Measurements from ENCODE around the gene HDAC7. TPM values are rescaled to one million over a fixed set of nuclear protein-coding genes. Genes with fewer than 3 reads are reported as not detected.

The HDAC7 gene
- total and polyA plus RNA-seq, 4 donors = 3.5 to 14.7 (median 7.2) TPM

- Histone ChIP-seq H3K36me3 (ENCODE audit: control insufficient read depth in 4 of 4, insufficient read depth in 3 of 4, low read depth in 1 of 4, low read length in 3 of 4) (peaks cover 0 to 14% (median 1%) of the 10 kb centered on the region in 4 donors), H3K27ac (ENCODE audit: low read depth in 1 of 2, low read length in 2 of 2) (no peak overlapping the region), H3K27me3 (ENCODE audit: control insufficient read depth in 4 of 4, insufficient read depth in 4 of 4, low read length in 3 of 4) (no peaks in the 10 kb centered on the region), H3K4me3 (ENCODE audit: low read depth in 1 of 3, low read length in 3 of 3) (no peak overlapping the region), H3K4me1 (ENCODE audit: control insufficient read depth in 4 of 4, insufficient read depth in 4 of 4, low read length in 3 of 4) (peaks cover 0 to 7% (median 5%) of the 10 kb centered on the region in 4 donors), H3K9ac (ENCODE audit: low read depth in 1 of 2, low read length in 2 of 2) (no peak overlapping the region), H3K9me3 (ENCODE audit: control insufficient read depth in 4 of 4, low read length in 3 of 4) (no peaks in the 10 kb centered on the region)
- TF ChIP-seq YY1 (IDR thresholded peaks at IDR 0.05) = no peak
- no peak for TF ChIP-seq GABPA (IDR thresholded peaks at IDR 0.05 in 1 of 2, conservative IDR thresholded peaks at IDR 0.05 in 1 of 2)
- no peak for TF ChIP-seq TAF1 (conservative IDR thresholded peaks at IDR 0.05)
- TF ChIP-seq JUND (IDR thresholded peaks at IDR 0.05) = no peak
- no peak for TF ChIP-seq EGR1 (IDR thresholded peaks at IDR 0.05; ENCODE audit: low read depth in 2 of 2)
- 78% methylated on average over 11 of the region's 11 CpGs for WGBS
- no peak for DNase-seq (ENCODE audit: low spot score)
Measured at GRCh38 chr12:47779943-47780504, 39.7 kb downstream of the HDAC7 start.

- Histone ChIP-seq H3K9ac (ENCODE audit: low read depth in 1 of 2, low read length in 2 of 2) (no peak overlapping the region), H3K4me3 (ENCODE audit: low read depth in 1 of 3, low read length in 3 of 3) (no peak overlapping the region), H3K36me3 (ENCODE audit: control insufficient read depth in 4 of 4, insufficient read depth in 3 of 4, low read depth in 1 of 4, low read length in 3 of 4) (peaks cover 0 to 14% (median under 1%) of the 10 kb centered on the region in 4 donors), H3K9me3 (ENCODE audit: control insufficient read depth in 4 of 4, low read length in 3 of 4) (no peaks in the 10 kb centered on the region), H3K4me1 (ENCODE audit: control insufficient read depth in 4 of 4, insufficient read depth in 4 of 4, low read length in 3 of 4) (peaks cover under 1 to 7% (median 5%) of the 10 kb centered on the region in 4 donors), H3K27ac (ENCODE audit: low read depth in 1 of 2, low read length in 2 of 2) (no peak overlapping the region), H3K27me3 (ENCODE audit: control insufficient read depth in 4 of 4, insufficient read depth in 4 of 4, low read length in 3 of 4) (no peaks in the 10 kb centered on the region)
- 39% methylated on average over 19 of the region's 19 CpGs for WGBS
- peak; percentile 96 for DNase-seq (ENCODE audit: low spot score)
- TF ChIP-seq CTCF (IDR thresholded peaks at IDR 0.05; ENCODE audit: low read depth, low read length, missing input control) (peak; percentile 97), RAD21 (IDR thresholded peaks at IDR 0.05) (peak; percentile 95 to 98), SP1 (IDR thresholded peaks at IDR 0.05) (no peak)
Measured at GRCh38 chr12:47779301-47779942, 40.3 kb downstream of the HDAC7 start.

- peaks cover 5 to 11% (median 6%) of the 10 kb centered on the region in 4 donors for H3K4me1 ChIP-seq (ENCODE audit: control insufficient read depth in 4 of 4, insufficient read depth in 4 of 4, low read length in 3 of 4)
- 66% methylated on average over 14 of the region's 14 CpGs for WGBS
- H3K36me3 ChIP-seq (ENCODE audit: control insufficient read depth in 4 of 4, insufficient read depth in 3 of 4, low read depth in 1 of 4, low read length in 3 of 4) = peaks cover 0 to 9% (median 0%) of the 10 kb centered on the region in 4 donors
- H3K27ac ChIP-seq (ENCODE audit: low read depth in 1 of 2, low read length in 2 of 2) = no peak overlapping the region
- no peaks in the 10 kb centered on the region for H3K9me3 ChIP-seq (ENCODE audit: control insufficient read depth in 4 of 4, low read length in 3 of 4)
- H3K9ac ChIP-seq (ENCODE audit: low read depth in 1 of 2, low read length in 2 of 2) = no peak overlapping the region
- no peaks in the 10 kb centered on the region for H3K27me3 ChIP-seq (ENCODE audit: control insufficient read depth in 4 of 4, insufficient read depth in 4 of 4, low read length in 3 of 4)
- TF ChIP-seq JUND (IDR thresholded peaks at IDR 0.05) = no peak
- no peak for TF ChIP-seq YY1 (IDR thresholded peaks at IDR 0.05)
- TF ChIP-seq TAF1 (conservative IDR thresholded peaks at IDR 0.05) = no peak
- no peak for TF ChIP-seq EGR1 (IDR thresholded peaks at IDR 0.05; ENCODE audit: low read depth in 2 of 2)
- no peak for TF ChIP-seq ZBTB33 (IDR thresholded peaks at IDR 0.05)
- no peak for TF ChIP-seq SP1 (IDR thresholded peaks at IDR 0.05)
- TF ChIP-seq REST (IDR thresholded peaks at IDR 0.05) = no peak
- no peak for TF ChIP-seq RXRA (IDR thresholded peaks at IDR 0.05)
- no peak overlapping the region for H3K4me3 ChIP-seq (ENCODE audit: low read depth in 1 of 3, low read length in 3 of 3)
- DNase-seq (ENCODE audit: low spot score) = no peak
Measured at GRCh38 chr12:47778881-47779280, 40.8 kb downstream of the HDAC7 start.

All from liver (tissue), 9 donors.